Esophagus muscularis mucosa (tissue), 4 donors: Measurements from ENCODE around the gene SNTB2. TPM values are rescaled to one million over a fixed set of nuclear protein-coding genes. Genes with fewer than 3 reads are reported as not detected.

Source experiments
- DNase-seq: peaks from one replicate; pipeline ENCODE4 v3.0.0-alpha.2; 2017; ENCODE audit errors: extremely low spot score
- H3K27ac ChIP-seq, 4 donors: fragments of 200-600 bp; sonication (generic); replicated peaks in 1 of 4; 1 replicate in 3 of 4; 2 replicates in 1 of 4; pipeline ENCODE4 v1.5.1; 2016 to 2019; ENCODE audit warnings: mild to moderate bottlenecking in 1 of 4
- H3K27me3 ChIP-seq, 4 donors: fragments of 200-600 bp; sonication (generic); one replicate each; pipeline versions ENCODE4 v1.5.1 to v1.6.0; 2016 to 2019
- H3K36me3 ChIP-seq, 4 donors: fragments of 200-600 bp; sonication (generic); one replicate each; pipeline ENCODE4 v1.5.1; 2016 to 2019
- H3K4me1 ChIP-seq, 4 donors: fragments of 200-600 bp; sonication (generic); one replicate each; pipeline ENCODE4 v1.5.1; 2016 to 2019
- H3K4me3 ChIP-seq, 4 donors: fragments of 200-600 bp; sonication (generic); 1 replicate in 2 of 4; 2 replicates in 2 of 4; pipeline ENCODE4 v1.5.1; 2016 to 2019; ENCODE audit warnings: mild to moderate bottlenecking in 4 of 4, moderate library complexity in 1 of 4
- H3K9me3 ChIP-seq, 4 donors: fragments of 200-600 bp; sonication (generic); 1 replicate in 3 of 4; 2 replicates in 1 of 4; pipeline ENCODE4 v1.5.1; 2016 to 2019
- CTCF ChIP-seq, 3 experiments: fragments of 200-600 bp in 2 of 3; fragments of 450-650 bp in 1 of 3; sonication (generic) in 2 of 3; IDR thresholded peaks; one replicate each; pipeline ENCODE4 v1.5.1; 2017 to 2019; ENCODE audit warnings: antibody characterized with exemption in 3 of 3, mild to moderate bottlenecking in 2 of 3, moderate library complexity in 1 of 3
- EP300 ChIP-seq: sonication (generic); formaldehyde crosslinking; IDR thresholded peaks from one replicate; pipeline ENCODE4 v1.6.1; 2017; ENCODE audit warnings: antibody characterized with exemption
- POLR2A ChIP-seq: fragments of 450-650 bp; IDR thresholded peaks from one replicate; pipeline ENCODE4 v1.6.1; 2017; ENCODE audit warnings: antibody characterized with exemption, moderate library complexity, mild to moderate bottlenecking, low read depth
- POLR2AphosphoS5 ChIP-seq, 2 donors: sonication (generic); formaldehyde crosslinking; IDR thresholded peaks; one replicate each; pipeline ENCODE4 v1.6.1; 2017; ENCODE audit warnings: antibody characterized with exemption in 2 of 2
- WGBS: methylation state at CpG from one replicate; pipeline ENCODE4 v1.1.5; 2018; 5-methylcytosine and 5-hydroxymethylcytosine counted together
- intact Hi-C: fragments of 100-400 bp; cut with DNase I; formaldehyde crosslinking; loops from one replicate; pipeline ENCODE4 v1.15.1; 2023
- total RNA-seq, 4 donors: library from RNA; depleted of rRNA; stranded (reverse); fragments of >200 nt; gene quantifications; one replicate each; pipeline versions ENCODE4 v1.1.0 to v1.2.1, GENCODE V29; 2016

SNTB2 gene
- total RNA-seq, 4 donors from 2014 or later: 36.1 to 73.4 (median 54.8) TPM

- TF ChIP-seq POLR2A (no peak), CTCF (IDR thresholded peaks at IDR 0.05) (no peak), POLR2AphosphoS5 (IDR thresholded peaks at IDR 0.05) (no peak), EP300 (no peak)
- intact Hi-C loops: loop anchor here (10.0 kb wide), 1 partner anchor 105 kb away; no protein-coding TSS in a partner anchor
- 88% methylated on average over 6 of the region's 6 CpGs for whole genome bisulfite sequencing
- Histone ChIP-seq H3K4me1 (peaks cover 14 to 56% (median 51%) of the 10 kb centered on the region in 4 donors), H3K27ac (peak overlapping the region; percentile 79 to 87 (median 87)), H3K9me3 (no peaks in the 10 kb centered on the region), H3K36me3 (peaks cover 5 to 48% (median 39%) of the 10 kb centered on the region in 4 donors), H3K27me3 (no peaks in the 10 kb centered on the region), H3K4me3 (no peak overlapping the region)
- no peak for DNase-seq
Measured at GRCh38 chr16:69169607-69170352, 17.2 kb upstream of the SNTB2 start.

GRCh38 chr16:69171325-69172084 is 15.5 kb upstream of the SNTB2 start:
- Histone ChIP-seq H3K4me1 (peaks cover 16 to 61% (median 53%) of the 10 kb centered on the region in 4 donors), H3K27me3 (no peaks in the 10 kb centered on the region), H3K4me3 (peak overlapping the region in 1 of 4 donors; percentile 12), H3K36me3 (peaks cover 5 to 31% (median 25%) of the 10 kb centered on the region in 4 donors), H3K27ac (peak overlapping the region; percentile 79 to 87 (median 87)), H3K9me3 (no peaks in the 10 kb centered on the region)
- intact Hi-C loops: loop anchor here (10.0 kb wide), 1 partner anchor 103 kb away; no protein-coding TSS in a partner anchor
- 44% methylated on average over 6 of the region's 6 CpGs for WGBS
- no peak for DNase-seq
- TF ChIP-seq CTCF (IDR thresholded peaks at IDR 0.05): no peak
- TF ChIP-seq EP300: no peak
- TF ChIP-seq POLR2A: no peak
- no peak for TF ChIP-seq POLR2AphosphoS5 (IDR thresholded peaks at IDR 0.05)

DNA sequence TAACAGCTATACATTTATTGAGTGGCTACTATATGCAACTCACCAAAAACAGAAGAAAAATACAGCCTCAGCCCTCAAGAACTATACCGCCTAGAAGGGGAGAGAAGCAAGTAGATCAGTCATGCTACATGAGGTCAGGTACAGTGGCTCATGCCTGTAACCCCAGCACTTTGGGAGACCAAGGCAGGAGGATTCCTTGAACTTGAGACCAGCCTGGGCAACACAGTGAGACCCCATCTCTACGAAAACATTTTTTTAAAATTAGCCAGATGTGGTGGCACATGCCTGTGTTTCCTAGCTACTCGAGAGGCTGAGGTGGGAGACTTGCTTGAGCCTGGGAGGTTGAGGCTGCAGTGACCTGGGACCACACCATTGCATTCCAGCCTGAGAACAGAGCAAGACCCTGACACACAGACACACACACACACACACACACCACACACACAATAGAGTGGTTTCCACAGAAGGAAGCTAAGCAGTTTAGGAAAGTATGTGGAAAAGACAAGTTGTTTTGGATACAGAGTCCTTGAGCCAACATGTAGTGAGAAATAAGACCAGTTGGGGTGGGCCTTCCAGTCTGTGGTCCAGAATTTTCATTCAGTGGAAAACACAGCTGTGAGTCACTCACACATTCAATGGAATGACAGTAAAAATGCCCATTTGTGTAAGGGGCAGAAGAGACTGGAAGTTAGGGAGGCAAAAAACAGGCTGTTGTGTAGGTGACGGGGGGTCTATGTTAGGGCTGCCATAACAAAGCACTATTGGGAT is 10.7 kb upstream of the SNTB2 start:
- TF ChIP-seq POLR2AphosphoS5 (IDR thresholded peaks at IDR 0.05) (peak in 1 of 2 donors; percentile 14), POLR2A (no peak), CTCF (IDR thresholded peaks at IDR 0.05) (no peak), EP300 (no peak)
- H3K9me3 ChIP-seq: no peaks in the 10 kb centered on the region
- WGBS: 85% methylated on average over 4 of the region's 4 CpGs

GRCh38 chr16:69179328-69180010 is 7.5 kb upstream of the SNTB2 start:
- Histone ChIP-seq H3K4me1 (peaks cover 24 to 74% (median 63%) of the 10 kb centered on the region in 4 donors), H3K27me3 (no peaks in the 10 kb centered on the region), H3K4me3 (peak overlapping the region in 1 of 4 donors; percentile 5), H3K36me3 (no peaks in the 10 kb centered on the region), H3K9me3 (no peaks in the 10 kb centered on the region), H3K27ac (peak overlapping the region; percentile 73 to 83 (median 80))
- TF ChIP-seq EP300: no peak
- peak; percentile 68 to 75 for TF ChIP-seq POLR2AphosphoS5 (IDR thresholded peaks at IDR 0.05)
- TF ChIP-seq POLR2A: no peak
- no peak for TF ChIP-seq CTCF (IDR thresholded peaks at IDR 0.05)
- peak; percentile 93 for DNase-seq
- intact Hi-C loops: loop anchor here (10.0 kb wide), 1 partner anchor 95 kb away; no protein-coding TSS in a partner anchor
- WGBS: 3% methylated on average over 6 of the region's 6 CpGs

More for the DNA sequence above, 10.7 kb upstream of the SNTB2 start:
- DNase-seq: no peak
- Histone ChIP-seq H3K27me3 (no peaks in the 10 kb centered on the region), H3K4me1 (peaks cover 33 to 84% (median 73%) of the 10 kb centered on the region in 4 donors), H3K36me3 (no peaks in the 10 kb centered on the region), H3K27ac (peak overlapping the region; percentile 5 to 71 (median 58)), H3K4me3 (no peak overlapping the region)
- intact Hi-C loops: loop anchor here (10.0 kb wide), 1 partner anchor 99 kb away; no protein-coding TSS in a partner anchor
